Epithelial cell of esophagus (primary cell): ENCODE data around the gene DPEP2.

Experiments used
- DNase-seq: peaks from one replicate; pipeline ENCODE4 v3.0.0; 2010; ENCODE audit warnings: low read depth
- H3K4me3 ChIP-seq: 2 replicates; pipeline ENCODE4 v1.5.1; 2011; ENCODE audit warnings: mild to moderate bottlenecking, low read length, control low read depth
- TF ChIP-seq, protein P1 (sequence below): IDR thresholded peaks from 2 replicates; pipeline ENCODE4 v1.5.1; 2011; ENCODE audit warnings: low read depth, mild to moderate bottlenecking, low read length, control low read depth, inconsistent platforms; ENCODE audit not compliant: insufficient read depth; ENCODE audit errors: missing control alignments

The DPEP2 gene

DNA sequence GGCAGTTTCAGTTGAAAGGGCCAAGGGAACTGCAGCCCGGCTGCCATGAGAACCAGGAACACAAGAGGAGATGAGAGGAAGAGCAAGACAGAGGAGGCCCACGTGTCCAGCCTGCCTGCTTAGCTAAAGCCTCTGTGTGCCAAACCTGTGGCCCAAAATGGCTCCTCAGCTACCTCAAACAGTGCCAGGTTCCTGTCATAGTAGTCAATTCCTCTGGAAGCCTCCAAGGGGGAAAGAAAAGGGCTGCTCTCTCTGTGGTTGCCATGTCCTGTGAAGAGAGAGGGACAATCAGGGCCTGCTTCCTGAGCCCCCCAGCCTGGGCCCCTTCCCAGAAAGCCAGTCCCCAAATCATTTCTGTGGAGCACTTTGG is 36.0 kb downstream of the DPEP2 start:
- no peak overlapping the region for H3K4me3 ChIP-seq
- no peak for DNase-seq
- TF ChIP-seq, protein P1, sequence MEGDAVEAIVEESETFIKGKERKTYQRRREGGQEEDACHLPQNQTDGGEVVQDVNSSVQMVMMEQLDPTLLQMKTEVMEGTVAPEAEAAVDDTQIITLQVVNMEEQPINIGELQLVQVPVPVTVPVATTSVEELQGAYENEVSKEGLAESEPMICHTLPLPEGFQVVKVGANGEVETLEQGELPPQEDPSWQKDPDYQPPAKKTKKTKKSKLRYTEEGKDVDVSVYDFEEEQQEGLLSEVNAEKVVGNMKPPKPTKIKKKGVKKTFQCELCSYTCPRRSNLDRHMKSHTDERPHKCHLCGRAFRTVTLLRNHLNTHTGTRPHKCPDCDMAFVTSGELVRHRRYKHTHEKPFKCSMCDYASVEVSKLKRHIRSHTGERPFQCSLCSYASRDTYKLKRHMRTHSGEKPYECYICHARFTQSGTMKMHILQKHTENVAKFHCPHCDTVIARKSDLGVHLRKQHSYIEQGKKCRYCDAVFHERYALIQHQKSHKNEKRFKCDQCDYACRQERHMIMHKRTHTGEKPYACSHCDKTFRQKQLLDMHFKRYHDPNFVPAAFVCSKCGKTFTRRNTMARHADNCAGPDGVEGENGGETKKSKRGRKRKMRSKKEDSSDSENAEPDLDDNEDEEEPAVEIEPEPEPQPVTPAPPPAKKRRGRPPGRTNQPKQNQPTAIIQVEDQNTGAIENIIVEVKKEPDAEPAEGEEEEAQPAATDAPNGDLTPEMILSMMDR, result no peak

DNA sequence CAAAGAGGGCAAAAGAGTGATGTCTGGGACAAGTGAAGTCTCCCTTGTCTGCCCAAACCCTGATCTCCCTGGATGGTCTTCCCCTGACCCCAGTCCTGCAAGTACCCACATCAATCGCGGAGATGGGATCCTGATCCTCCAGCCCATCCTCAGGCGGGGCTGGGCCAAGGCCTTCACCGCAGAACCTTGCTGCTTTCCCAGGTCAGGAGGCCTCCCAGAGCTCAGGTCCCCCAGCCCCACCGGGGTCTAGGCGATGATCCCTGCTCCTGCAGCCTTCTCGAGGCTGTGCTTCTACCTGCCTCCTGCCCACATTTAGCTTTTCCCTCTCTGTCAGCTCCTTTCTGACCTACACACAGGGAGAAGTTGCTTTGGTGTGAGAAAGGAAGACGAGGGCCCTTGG is 37.1 kb downstream of the DPEP2 start:
- TF ChIP-seq, protein P1, result no peak

DNA sequence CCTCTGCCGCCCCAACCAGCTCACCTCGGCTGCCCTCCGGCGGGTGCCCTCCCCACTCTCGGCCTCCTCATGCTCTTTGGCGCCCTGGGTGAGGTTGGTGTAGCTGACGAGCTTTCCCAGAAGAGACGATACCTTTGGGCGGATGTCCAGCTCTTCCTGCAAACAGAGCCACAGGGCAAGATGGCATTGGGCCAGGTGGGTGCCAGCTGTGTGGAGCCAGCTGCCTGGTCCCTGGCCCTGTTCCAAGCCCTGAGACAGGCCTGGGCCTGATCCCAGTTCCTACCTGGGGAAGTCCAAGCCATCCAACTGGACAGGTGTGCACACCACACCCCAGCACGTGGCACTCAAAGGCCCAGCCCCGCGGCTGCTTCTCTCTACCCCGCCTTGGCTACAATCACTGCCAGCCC is 37.7 kb downstream of the DPEP2 start:
- TF ChIP-seq, protein P1, result no peak
- no peak overlapping the region for H3K4me3 ChIP-seq
- peak; percentile 99 for DNase-seq

More for the DNA sequence above, 37.1 kb downstream of the DPEP2 start:
- DNase-seq, result no peak
- H3K4me3 ChIP-seq, result no peak overlapping the region

DNA sequence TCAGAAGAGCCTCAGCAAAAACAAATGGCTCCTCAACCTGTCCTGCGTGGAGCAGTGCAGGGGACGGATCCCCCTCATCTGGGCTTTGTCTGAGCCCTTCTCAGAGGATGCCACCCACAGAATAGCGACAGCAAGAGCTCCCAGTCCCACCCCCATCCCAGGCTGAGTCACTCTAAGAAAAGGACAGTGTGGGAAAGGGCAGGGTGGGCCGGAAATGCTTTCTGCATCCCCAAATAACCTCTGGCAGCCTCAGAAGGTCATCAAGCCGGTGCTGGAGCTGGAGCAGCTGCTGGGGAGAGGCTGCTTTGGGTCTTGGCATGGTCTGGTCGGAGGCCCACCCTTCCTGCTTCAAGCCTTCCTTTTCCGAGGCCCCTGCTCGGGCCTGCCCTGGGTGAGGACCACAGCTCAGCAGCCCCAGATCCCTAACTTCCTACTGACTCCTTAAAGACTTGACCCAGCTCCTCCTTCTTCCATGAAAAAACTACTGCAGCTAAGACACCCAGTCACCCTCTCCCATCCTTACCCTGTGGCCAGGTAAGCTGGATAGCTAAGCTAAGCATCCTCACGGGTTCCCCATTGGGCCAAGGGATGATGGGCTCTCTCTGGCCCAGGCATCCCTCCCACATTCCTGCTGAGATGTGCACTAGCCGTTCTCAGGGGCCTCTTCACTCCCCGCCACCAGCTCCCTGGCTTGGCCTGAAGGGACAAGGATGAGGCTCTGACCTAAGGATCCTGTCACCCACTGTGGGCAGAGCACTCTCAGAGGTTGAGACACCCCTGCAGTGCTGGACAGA is 39.6 kb downstream of the DPEP2 start:
- TF ChIP-seq, protein P1, result no peak
- DNase-seq, result no peak
- no peak overlapping the region for H3K4me3 ChIP-seq

DNA sequence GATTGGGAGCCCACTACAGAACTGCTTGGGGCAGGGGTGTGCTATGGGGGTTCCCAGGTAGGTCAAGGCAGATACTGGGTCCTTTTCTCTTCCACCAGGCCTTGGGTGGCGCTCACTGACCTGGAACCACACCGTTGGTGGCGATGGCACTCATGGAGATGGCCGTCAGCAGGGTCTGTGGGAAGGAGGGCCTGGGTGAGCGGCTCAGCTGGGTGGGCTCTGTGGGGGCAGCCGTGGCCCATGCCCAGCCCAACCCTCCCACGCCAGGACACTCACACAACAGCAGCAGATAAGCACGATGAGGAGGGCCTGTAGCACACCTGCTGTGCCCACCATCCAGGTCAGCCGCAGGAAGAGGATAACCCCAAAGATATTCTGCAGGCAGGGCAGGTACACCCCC is 41.7 kb downstream of the DPEP2 start:
- no peak overlapping the region for H3K4me3 ChIP-seq
- DNase-seq, result no peak
- TF ChIP-seq, protein P1, result no peak

DNA sequence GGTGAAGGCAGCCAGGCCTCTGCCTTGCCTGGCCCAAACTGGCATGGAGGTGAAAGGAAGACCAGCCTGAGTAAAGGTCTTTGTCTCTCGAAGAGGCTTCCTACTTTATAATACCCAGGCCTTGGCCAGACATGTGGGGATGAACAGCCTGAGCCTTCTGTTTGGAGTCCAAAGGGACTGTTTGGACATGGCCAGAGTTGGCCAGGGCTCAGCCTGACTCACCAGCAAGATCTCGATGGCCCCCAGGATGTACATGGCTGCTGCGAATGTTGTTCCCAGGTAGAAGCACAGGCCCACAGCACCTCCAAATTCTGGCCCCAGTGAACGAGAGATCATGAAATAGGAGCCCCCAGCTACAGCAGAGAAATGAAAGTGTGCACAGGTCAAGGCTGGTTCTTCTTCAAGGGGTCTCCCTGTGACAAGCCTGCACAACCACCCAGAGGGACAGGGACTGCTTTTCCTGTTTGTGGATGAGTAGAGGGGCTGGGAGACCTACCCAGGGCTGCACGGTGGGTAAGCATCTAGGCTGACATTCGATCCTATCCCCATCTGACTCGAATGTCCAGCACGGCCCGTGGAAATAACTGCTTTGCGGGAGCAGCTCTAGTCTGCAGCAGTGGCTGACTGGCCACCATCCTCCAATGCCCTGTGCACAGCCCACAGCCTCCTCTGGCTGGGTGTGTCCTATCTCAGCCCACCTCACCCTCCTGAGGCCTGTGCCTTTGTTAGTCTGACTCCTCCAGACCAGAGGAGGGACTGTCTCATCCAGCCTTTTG is 44.7 kb downstream of the DPEP2 start:
- H3K4me3 ChIP-seq, result no peak overlapping the region
- TF ChIP-seq, protein P1, result no peak
- no peak for DNase-seq
